NCI-H460 (cell line): ENCODE results near the gene PRSS38. TPM values are rescaled to one million over a fixed set of nuclear protein-coding genes. Genes with fewer than 3 reads are reported as not detected.

ENCODE experiments used
- DNase-seq: peaks from one replicate; pipeline ENCODE4 v3.0.0-alpha.2; 2016; ENCODE audit warnings: low read depth; ENCODE audit errors: extremely low read depth
- total RNA-seq: library from RNA; depleted of rRNA; stranded (reverse); fragments of >200 nt; shearing (Covaris generic); gene quantifications from 2 replicates; pipeline ENCODE4 v1.2.3, GENCODE V29; 2014

Gene PRSS38
- total RNA-seq, 1 experiment from 2014 or later, result not detected

- DNase-seq, result no peak
These were observed 23.0 kb upstream of the PRSS38 start for GRCh38 chr1:227792216-227793078.

GRCh38 chr1:227793079-227793947 is 22.2 kb upstream of the PRSS38 start:
- no peak for DNase-seq

- no peak for DNase-seq
These were observed 21.3 kb upstream of the PRSS38 start for GRCh38 chr1:227793948-227794816.

GRCh38 chr1:227794817-227795192 is 20.7 kb upstream of the PRSS38 start:
- no peak for DNase-seq

- DNase-seq, result no peak
These were observed 19.7 kb upstream of the PRSS38 start for GRCh38 chr1:227795732-227796131.

GRCh38 chr1:227796359-227796915 is 19.0 kb upstream of the PRSS38 start:
- DNase-seq, result no peak

- no peak for DNase-seq
These were observed 18.3 kb upstream of the PRSS38 start for GRCh38 chr1:227797144-227797543.

- DNase-seq, result no peak
These were observed 17.9 kb upstream of the PRSS38 start for GRCh38 chr1:227797625-227798024.

GRCh38 chr1:227798078-227798802 is 17.2 kb upstream of the PRSS38 start:
- DNase-seq, result no peak

GRCh38 chr1:227799756-227800155 is 15.7 kb upstream of the PRSS38 start:
- no peak for DNase-seq

- no peak for DNase-seq
These were observed 11.5 kb upstream of the PRSS38 start for GRCh38 chr1:227803933-227804332.

GRCh38 chr1:227805606-227806197 is 9.8 kb upstream of the PRSS38 start:
- no peak for DNase-seq

GRCh38 chr1:227808566-227808965 is 6.9 kb upstream of the PRSS38 start:
- DNase-seq, result no peak

GRCh38 chr1:227809026-227809425 is 6.4 kb upstream of the PRSS38 start:
- no peak for DNase-seq

- no peak for DNase-seq
These were observed 1.5 kb upstream of the PRSS38 start for GRCh38 chr1:227813962-227814361.

GRCh38 chr1:227816750-227817446 is 1.4 kb downstream of the PRSS38 start:
- DNase-seq, result no peak

GRCh38 chr1:227823537-227823936 is 8.1 kb downstream of the PRSS38 start:
- no peak for DNase-seq

- DNase-seq, result no peak
These were observed 8.7 kb downstream of the PRSS38 start for GRCh38 chr1:227824204-227824603.

GRCh38 chr1:227828786-227829185 is 13.3 kb downstream of the PRSS38 start:
- no peak for DNase-seq
